ENCODE data around the gene FABP6. TPM values are rescaled to one million over a fixed set of nuclear protein-coding genes. Genes with fewer than 3 reads are reported as not detected.

Gene FABP6
- total RNA-seq, 1 experiment from 2014 or later: not detected

DNA sequence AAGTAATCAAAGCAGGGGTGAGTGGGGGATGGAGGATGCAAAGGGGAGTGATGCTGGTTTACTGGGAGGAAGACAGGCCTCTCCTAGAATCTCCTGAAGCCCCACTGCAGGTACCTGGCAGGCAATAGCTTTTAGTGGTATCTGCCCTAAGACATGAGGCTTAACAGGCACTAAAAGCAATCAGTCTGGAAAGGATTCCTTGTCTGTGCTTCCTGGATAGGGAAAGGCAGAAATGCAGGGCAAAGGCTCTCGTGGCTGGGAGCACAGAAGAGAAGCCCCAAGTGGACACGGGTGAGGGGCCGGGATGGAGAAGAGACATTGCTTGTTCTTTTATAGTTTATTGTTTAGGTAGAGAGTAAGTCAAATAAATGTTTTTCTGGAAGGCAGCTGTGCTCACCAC is 43.0 kb downstream of the FABP6 start:
- H3K27me3 Mint-ChIP-seq (ENCODE audit: insufficient read depth, unreplicated experiment): no peaks in the 10 kb centered on the region
- DNase-seq: no peak
- H3K27ac Mint-ChIP-seq (ENCODE audit: unreplicated experiment): no peak overlapping the region
- no peaks in the 10 kb centered on the region for H3K9me3 Mint-ChIP-seq (ENCODE audit: unreplicated experiment)
- H3K4me3 Mint-ChIP-seq (ENCODE audit: unreplicated experiment): no peak overlapping the region
- peaks cover 6% of the 10 kb centered on the region for H3K4me1 Mint-ChIP-seq (ENCODE audit: low read depth, unreplicated experiment)
- H3K4me3 ChIP-seq (ENCODE audit: low read depth, low read length): no peak overlapping the region
- ChIA-PET CTCF (no interaction called here), POLR2A (no interaction called here)
- no peaks in the 10 kb centered on the region for H3K4me1 ChIP-seq
- BruUV-seq (replicated peaks): no TSS peak
- intact Hi-C loops (cut with micrococcal nuclease; ENCODE audit: unreplicated experiment): no loop called here
- no peaks in the 10 kb centered on the region for H3K9me3 ChIP-seq
- H3K36me3 Mint-ChIP-seq (ENCODE audit: insufficient read depth, unreplicated experiment): peaks cover 26% of the 10 kb centered on the region
- TF ChIP-seq, protein P1, sequence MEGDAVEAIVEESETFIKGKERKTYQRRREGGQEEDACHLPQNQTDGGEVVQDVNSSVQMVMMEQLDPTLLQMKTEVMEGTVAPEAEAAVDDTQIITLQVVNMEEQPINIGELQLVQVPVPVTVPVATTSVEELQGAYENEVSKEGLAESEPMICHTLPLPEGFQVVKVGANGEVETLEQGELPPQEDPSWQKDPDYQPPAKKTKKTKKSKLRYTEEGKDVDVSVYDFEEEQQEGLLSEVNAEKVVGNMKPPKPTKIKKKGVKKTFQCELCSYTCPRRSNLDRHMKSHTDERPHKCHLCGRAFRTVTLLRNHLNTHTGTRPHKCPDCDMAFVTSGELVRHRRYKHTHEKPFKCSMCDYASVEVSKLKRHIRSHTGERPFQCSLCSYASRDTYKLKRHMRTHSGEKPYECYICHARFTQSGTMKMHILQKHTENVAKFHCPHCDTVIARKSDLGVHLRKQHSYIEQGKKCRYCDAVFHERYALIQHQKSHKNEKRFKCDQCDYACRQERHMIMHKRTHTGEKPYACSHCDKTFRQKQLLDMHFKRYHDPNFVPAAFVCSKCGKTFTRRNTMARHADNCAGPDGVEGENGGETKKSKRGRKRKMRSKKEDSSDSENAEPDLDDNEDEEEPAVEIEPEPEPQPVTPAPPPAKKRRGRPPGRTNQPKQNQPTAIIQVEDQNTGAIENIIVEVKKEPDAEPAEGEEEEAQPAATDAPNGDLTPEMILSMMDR (IDR thresholded peaks at IDR 0.05; ENCODE audit: insufficient read depth in 1 of 2, low read depth in 1 of 2, low read length in 1 of 2, severe bottlenecking in 1 of 2, unreplicated experiment in 1 of 2): no peak
- H3K36me3 ChIP-seq (ENCODE audit: control insufficient read depth, insufficient read depth, low read length): peaks cover 2% of the 10 kb centered on the region
- H3K27me3 ChIP-seq (replicated peaks; ENCODE audit: control insufficient read depth, insufficient read depth, low read length): no peaks in the 10 kb centered on the region

DNA sequence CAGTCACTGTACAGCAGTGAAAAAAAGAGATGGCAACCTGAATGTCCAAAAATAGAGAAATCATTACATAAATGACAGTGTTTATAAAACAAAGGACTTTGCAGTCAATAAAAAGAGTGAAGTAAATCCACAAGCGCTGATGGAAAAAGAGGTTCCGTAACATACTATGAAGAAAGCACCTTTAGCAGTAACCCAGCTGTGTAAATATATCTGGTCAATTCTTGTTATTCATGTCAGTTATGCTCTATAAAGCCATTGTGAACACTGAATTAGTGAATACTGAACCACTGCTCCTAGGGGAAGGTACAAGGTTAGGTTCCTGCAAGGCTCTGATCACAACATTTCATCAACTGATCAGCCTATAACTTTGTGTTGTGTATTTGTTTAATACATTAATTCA is 43.6 kb downstream of the FABP6 start:
- peaks cover 2% of the 10 kb centered on the region for H3K36me3 ChIP-seq (ENCODE audit: control insufficient read depth, insufficient read depth, low read length)
- intact Hi-C loops (cut with micrococcal nuclease; ENCODE audit: unreplicated experiment): no loop called here
- no peak overlapping the region for H3K4me3 ChIP-seq (ENCODE audit: low read depth, low read length)
- BruUV-seq (replicated peaks): no TSS peak
- H3K36me3 Mint-ChIP-seq (ENCODE audit: insufficient read depth, unreplicated experiment): peaks cover 26% of the 10 kb centered on the region
- no peaks in the 10 kb centered on the region for H3K4me1 ChIP-seq
- H3K4me3 Mint-ChIP-seq (ENCODE audit: unreplicated experiment): no peak overlapping the region
- POLR2A ChIA-PET: no interaction called here
- no peaks in the 10 kb centered on the region for H3K27me3 ChIP-seq (replicated peaks; ENCODE audit: control insufficient read depth, insufficient read depth, low read length)
- H3K9me3 ChIP-seq: no peaks in the 10 kb centered on the region
- no peaks in the 10 kb centered on the region for H3K9me3 Mint-ChIP-seq (ENCODE audit: unreplicated experiment)
- H3K4me1 Mint-ChIP-seq (ENCODE audit: low read depth, unreplicated experiment): peaks cover 6% of the 10 kb centered on the region
- TF ChIP-seq, protein P1 (IDR thresholded peaks at IDR 0.05; ENCODE audit: insufficient read depth in 1 of 2, low read depth in 1 of 2, low read length in 1 of 2, severe bottlenecking in 1 of 2, unreplicated experiment in 1 of 2): no peak
- no peak overlapping the region for H3K27ac Mint-ChIP-seq (ENCODE audit: unreplicated experiment)
- DNase-seq: no peak
- CTCF ChIA-PET: no interaction called here
- no peaks in the 10 kb centered on the region for H3K27me3 Mint-ChIP-seq (ENCODE audit: insufficient read depth, unreplicated experiment)

DNA sequence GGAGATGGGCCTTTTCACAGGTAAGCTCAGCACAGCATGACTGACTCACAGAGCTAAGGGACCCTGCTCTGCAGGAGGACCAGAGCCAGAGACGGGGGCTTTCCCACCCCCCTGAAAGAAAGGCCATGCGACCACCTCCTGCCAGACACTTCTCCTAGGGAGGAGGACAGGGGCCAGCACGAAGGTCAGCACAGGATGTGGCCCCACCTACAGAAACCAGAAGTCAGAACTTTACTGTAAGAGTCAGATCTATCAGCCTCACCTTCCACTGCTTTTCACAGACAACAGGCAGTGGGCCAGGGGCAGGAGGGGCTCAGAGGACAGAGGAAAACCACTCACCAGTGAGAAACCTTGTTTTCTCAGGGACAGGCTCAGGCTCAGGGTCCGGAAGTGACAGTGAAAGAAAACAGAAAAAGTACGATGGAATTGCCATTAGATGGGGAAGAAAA is 45.2 kb downstream of the FABP6 start:
- peaks cover 26% of the 10 kb centered on the region for H3K36me3 Mint-ChIP-seq (ENCODE audit: insufficient read depth, unreplicated experiment)
- POLR2A ChIA-PET: no interaction called here
- Histone ChIP-seq H3K9me3 (no peaks in the 10 kb centered on the region), H3K4me1 (peaks cover 6% of the 10 kb centered on the region), H3K27me3 (replicated peaks; ENCODE audit: control insufficient read depth, insufficient read depth, low read length) (no peaks in the 10 kb centered on the region), H3K36me3 (ENCODE audit: control insufficient read depth, insufficient read depth, low read length) (no peaks in the 10 kb centered on the region; the same call in none of the 2 replicates), H3K4me3 (ENCODE audit: low read depth, low read length) (no peak overlapping the region)
- no peak overlapping the region for H3K4me3 Mint-ChIP-seq (ENCODE audit: unreplicated experiment)
- H3K27me3 Mint-ChIP-seq (ENCODE audit: insufficient read depth, unreplicated experiment): no peaks in the 10 kb centered on the region
- BruUV-seq (replicated peaks): no TSS peak
- no peak for DNase-seq
- no peaks in the 10 kb centered on the region for H3K9me3 Mint-ChIP-seq (ENCODE audit: unreplicated experiment)
- intact Hi-C loops (cut with micrococcal nuclease; ENCODE audit: unreplicated experiment): no loop called here
- H3K27ac Mint-ChIP-seq (ENCODE audit: unreplicated experiment): no peak overlapping the region
- TF ChIP-seq, protein P1 (IDR thresholded peaks at IDR 0.05; ENCODE audit: insufficient read depth in 1 of 2, low read depth in 1 of 2, low read length in 1 of 2, severe bottlenecking in 1 of 2, unreplicated experiment in 1 of 2): no peak
- H3K4me1 Mint-ChIP-seq (ENCODE audit: low read depth, unreplicated experiment): peaks cover 8% of the 10 kb centered on the region
- CTCF ChIA-PET: interaction anchor here (0.7 kb wide), 1 partner anchor 63 kb away, joined by 4 read pairs; no protein-coding TSS in a partner anchor
